K562 (cell line): ENCODE results near the gene NUAK2. TPM values are rescaled to one million over a fixed set of nuclear protein-coding genes. Genes with fewer than 3 reads are reported as not detected.

Experiments
- GTF2E2 ChIP-seq: fragments of 200-800 bp; sonication (Bioruptor generic); IDR thresholded peaks from 2 replicates; pipeline ENCODE4 v1.6.1; 2016; ENCODE audit warnings: missing genetic modification characterization, missing compliant biosample characterization
- KDM1A ChIP-seq, 2 experiments: fragments of 450-650 bp; IDR thresholded peaks; 2 replicates each; pipeline ENCODE4 v1.6.1; 2016; ENCODE audit warnings: mild to moderate bottlenecking in 2 of 2
- NR2C1 ChIP-seq, 2 experiments: fragments of 450-650 bp; IDR thresholded peaks; 2 replicates each; pipeline ENCODE4 v1.6.1; 2017; ENCODE audit warnings: mild to moderate bottlenecking in 2 of 2, antibody characterized with exemption in 1 of 2, inconsistent platforms in 1 of 2, missing compliant biosample characterization in 1 of 2, missing genetic modification characterization in 1 of 2
- ZNF316 ChIP-seq: fragments of 450-650 bp; IDR thresholded peaks from 2 replicates; pipeline ENCODE4 v1.6.1; 2016
- polyA plus RNA-seq, 8 experiments: library from polyadenylated mRNA; depleted of rRNA in 4 of 8; stranded (reverse) in 5 of 8; unstranded in 3 of 8; fragments of >200 nt; fragmentation: Nextera tagmentation in 2 of 8; fragmentation: Illumina TruSeq in 1 of 8; extraction: Ambion mirVana in 2 of 8; extraction: Trizol in 1 of 8; gene quantifications; 2 replicates each; pipeline versions ENCODE4 v1.2.1 to v1.2.3, GENCODE V29; 2011 to 2014; ENCODE audit warnings: inconsistent platforms in 1 of 8, missing spikeins in 1 of 8
- total RNA-seq, 7 experiments: library from RNA; depleted of rRNA in 6 of 7; stranded (reverse); fragments of >200 nt in 6 of 7; fragmentation: Illumina TruSeq in 2 of 7; extraction: Trizol in 2 of 7; gene quantifications; 2 replicates each; pipeline versions ENCODE4 v1.2.1 to v1.2.3, GENCODE V29; 2011 to 2021; ENCODE audit warnings: low replicate concordance in 1 of 7
- TF ChIP-seq, protein P1 (sequence below), 2 experiments: fragments of 450-650 bp; formaldehyde crosslinking in 1 of 2; IDR thresholded peaks; 2 replicates each; pipeline versions ENCODE4 v1.4.0 to v1.6.1; 2014 to 2020; ENCODE audit warnings: mild to moderate bottlenecking in 2 of 2, borderline replicate concordance in 1 of 2, low read depth in 1 of 2
- TF ChIP-seq, protein P2 (sequence below): IDR thresholded peaks from 2 replicates; pipeline ENCODE4 v1.6.1; 2016; ENCODE audit warnings: missing genetic modification characterization, missing compliant biosample characterization
- TF ChIP-seq, protein P3 (sequence below), 2 experiments: fragments of 200-800 bp in 1 of 2; sonication (Bioruptor generic) in 1 of 2; sonication (generic) in 1 of 2; formaldehyde crosslinking in 1 of 2; IDR thresholded peaks in 1 of 2; conservative IDR thresholded peaks in 1 of 2; 2 replicates each; pipeline versions ENCODE4 v1.5.0 to v1.6.1; 2016 to 2020; ENCODE audit warnings: missing compliant biosample characterization in 1 of 2, missing genetic modification characterization in 1 of 2, missing genetic modification reagents in 1 of 2

NUAK2 gene
- total and polyA plus RNA-seq, 9 of the 15 experiments (the other 6 are each of a cell fraction or from before 2014, with no cell fraction given): 0.04 to 0.44 (median 0.14) TPM

DNA sequence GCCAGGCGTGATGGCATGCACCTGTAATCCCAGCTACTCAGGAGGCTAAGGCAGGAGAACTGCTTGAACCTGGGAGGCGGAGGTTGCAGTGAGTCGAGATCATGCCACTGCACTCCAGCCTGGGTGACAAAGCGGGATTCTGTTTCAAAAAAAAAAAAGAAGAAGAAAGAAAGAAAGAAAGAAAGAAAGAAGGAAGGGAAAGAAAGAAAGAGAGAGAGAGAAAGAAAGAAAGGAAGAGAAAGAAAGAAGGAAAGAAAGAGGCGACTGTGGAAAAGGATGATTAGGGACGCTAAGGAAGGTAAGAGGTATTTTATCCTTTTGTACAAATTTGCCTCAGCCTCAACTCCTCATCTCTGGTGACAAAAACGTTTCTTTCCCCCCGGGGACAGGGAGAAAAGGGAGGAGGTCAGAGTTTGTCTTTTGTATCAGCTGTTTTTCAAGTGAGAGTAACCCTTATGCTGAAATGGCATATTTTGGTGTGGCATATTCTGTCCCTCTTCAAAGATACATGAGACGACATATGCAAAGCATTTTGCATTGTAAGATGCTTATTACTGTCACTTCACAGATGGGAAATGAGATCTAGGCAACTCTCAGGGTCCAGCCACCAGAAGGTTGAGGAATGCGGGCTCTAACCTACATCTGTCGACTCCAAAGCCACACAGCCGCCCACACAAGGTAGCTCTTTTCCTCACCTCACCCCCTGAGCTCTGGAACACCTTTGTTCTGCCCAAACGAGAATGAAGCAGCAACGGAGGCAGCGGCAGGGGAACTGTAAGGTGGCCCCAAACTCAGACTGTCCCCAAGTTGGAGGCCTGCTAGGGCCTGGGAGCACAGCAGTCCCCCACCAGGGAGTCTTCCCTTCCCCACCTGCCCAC, 38.0 kb downstream of the NUAK2 start (continued):
- TF ChIP-seq, protein P1, sequence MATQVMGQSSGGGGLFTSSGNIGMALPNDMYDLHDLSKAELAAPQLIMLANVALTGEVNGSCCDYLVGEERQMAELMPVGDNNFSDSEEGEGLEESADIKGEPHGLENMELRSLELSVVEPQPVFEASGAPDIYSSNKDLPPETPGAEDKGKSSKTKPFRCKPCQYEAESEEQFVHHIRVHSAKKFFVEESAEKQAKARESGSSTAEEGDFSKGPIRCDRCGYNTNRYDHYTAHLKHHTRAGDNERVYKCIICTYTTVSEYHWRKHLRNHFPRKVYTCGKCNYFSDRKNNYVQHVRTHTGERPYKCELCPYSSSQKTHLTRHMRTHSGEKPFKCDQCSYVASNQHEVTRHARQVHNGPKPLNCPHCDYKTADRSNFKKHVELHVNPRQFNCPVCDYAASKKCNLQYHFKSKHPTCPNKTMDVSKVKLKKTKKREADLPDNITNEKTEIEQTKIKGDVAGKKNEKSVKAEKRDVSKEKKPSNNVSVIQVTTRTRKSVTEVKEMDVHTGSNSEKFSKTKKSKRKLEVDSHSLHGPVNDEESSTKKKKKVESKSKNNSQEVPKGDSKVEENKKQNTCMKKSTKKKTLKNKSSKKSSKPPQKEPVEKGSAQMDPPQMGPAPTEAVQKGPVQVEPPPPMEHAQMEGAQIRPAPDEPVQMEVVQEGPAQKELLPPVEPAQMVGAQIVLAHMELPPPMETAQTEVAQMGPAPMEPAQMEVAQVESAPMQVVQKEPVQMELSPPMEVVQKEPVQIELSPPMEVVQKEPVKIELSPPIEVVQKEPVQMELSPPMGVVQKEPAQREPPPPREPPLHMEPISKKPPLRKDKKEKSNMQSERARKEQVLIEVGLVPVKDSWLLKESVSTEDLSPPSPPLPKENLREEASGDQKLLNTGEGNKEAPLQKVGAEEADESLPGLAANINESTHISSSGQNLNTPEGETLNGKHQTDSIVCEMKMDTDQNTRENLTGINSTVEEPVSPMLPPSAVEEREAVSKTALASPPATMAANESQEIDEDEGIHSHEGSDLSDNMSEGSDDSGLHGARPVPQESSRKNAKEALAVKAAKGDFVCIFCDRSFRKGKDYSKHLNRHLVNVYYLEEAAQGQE (IDR thresholded peaks at IDR 0.05; ENCODE audit: borderline replicate concordance): no peak
- TF ChIP-seq, protein P1 (CRISPR knock-in tag; IDR thresholded peaks at IDR 0.05; ENCODE audit: low read depth): no peak
- TF ChIP-seq ZNF316: peak; percentile 83
- no peak for TF ChIP-seq GTF2E2 (tag)
- TF ChIP-seq, protein P2, sequence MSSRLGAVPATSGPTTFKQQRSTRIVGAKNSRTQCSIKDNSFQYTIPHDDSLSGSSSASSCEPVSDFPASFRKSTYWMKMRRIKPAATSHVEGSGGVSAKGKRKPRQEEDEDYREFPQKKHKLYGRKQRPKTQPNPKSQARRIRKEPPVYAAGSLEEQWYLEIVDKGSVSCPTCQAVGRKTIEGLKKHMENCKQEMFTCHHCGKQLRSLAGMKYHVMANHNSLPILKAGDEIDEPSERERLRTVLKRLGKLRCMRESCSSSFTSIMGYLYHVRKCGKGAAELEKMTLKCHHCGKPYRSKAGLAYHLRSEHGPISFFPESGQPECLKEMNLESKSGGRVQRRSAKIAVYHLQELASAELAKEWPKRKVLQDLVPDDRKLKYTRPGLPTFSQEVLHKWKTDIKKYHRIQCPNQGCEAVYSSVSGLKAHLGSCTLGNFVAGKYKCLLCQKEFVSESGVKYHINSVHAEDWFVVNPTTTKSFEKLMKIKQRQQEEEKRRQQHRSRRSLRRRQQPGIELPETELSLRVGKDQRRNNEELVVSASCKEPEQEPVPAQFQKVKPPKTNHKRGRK (tag): peak; percentile 91
- no peak for TF ChIP-seq KDM1A (IDR thresholded peaks at IDR 0.05)
- TF ChIP-seq, protein P3, sequence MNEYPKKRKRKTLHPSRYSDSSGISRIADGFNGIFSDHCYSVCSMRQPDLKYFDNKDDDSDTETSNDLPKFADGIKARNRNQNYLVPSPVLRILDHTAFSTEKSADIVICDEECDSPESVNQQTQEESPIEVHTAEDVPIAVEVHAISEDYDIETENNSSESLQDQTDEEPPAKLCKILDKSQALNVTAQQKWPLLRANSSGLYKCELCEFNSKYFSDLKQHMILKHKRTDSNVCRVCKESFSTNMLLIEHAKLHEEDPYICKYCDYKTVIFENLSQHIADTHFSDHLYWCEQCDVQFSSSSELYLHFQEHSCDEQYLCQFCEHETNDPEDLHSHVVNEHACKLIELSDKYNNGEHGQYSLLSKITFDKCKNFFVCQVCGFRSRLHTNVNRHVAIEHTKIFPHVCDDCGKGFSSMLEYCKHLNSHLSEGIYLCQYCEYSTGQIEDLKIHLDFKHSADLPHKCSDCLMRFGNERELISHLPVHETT (CRISPR knock-in tag; conservative IDR thresholded peaks at IDR 0.05 in 1 of 2, IDR thresholded peaks at IDR 0.05 in 1 of 2): no peak
- no peak for TF ChIP-seq NR2C1 (IDR thresholded peaks at IDR 0.05)
- TF ChIP-seq NR2C1 (tag; IDR thresholded peaks at IDR 0.05): no peak
